GM20000 (cell line): ENCODE measurements around the gene PHC3.

Experiments used
- DNase-seq: peaks from one replicate; pipeline ENCODE4 v3.0.0; 2012; ENCODE audit warnings: low spot score
- CTCF ChIP-seq: IDR thresholded peaks from 2 replicates; pipeline ENCODE4 v1.5.1; 2012; ENCODE audit warnings: mild to moderate bottlenecking, control low read depth; ENCODE audit errors: extremely low read depth, missing control alignments

PHC3 gene

GRCh38 chr3:170180079-170180907 is 1.2 kb downstream of the PHC3 start:
- peak; percentile 52 for DNase-seq
- no peak for TF ChIP-seq CTCF

- TF ChIP-seq CTCF = no peak
Observed at GRCh38 chr3:170179432-170179831, 2.1 kb downstream of the PHC3 start.

GRCh38 chr3:170178651-170179050 is 2.9 kb downstream of the PHC3 start:
- no peak for DNase-seq
- no peak for TF ChIP-seq CTCF

More at GRCh38 chr3:170179432-170179831, 2.1 kb downstream of the PHC3 start:
- DNase-seq = no peak

GRCh38 chr3:170171563-170171962 is 10.0 kb downstream of the PHC3 start:
- no peak for TF ChIP-seq CTCF
- peak; percentile 52 for DNase-seq

- TF ChIP-seq CTCF = no peak
Observed at GRCh38 chr3:170164717-170165116, 16.8 kb downstream of the PHC3 start.

GRCh38 chr3:170163956-170164645 is 17.4 kb downstream of the PHC3 start:
- DNase-seq = no peak
- no peak for TF ChIP-seq CTCF

More at GRCh38 chr3:170164717-170165116, 16.8 kb downstream of the PHC3 start:
- no peak for DNase-seq

- no peak for DNase-seq
- no peak for TF ChIP-seq CTCF
Observed at GRCh38 chr3:170162630-170163029, 18.9 kb downstream of the PHC3 start.
